ENCODE results near the gene LSAMP. TPM values are rescaled to one million over a fixed set of nuclear protein-coding genes. Genes with fewer than 3 reads are reported as not detected.

The LSAMP gene
- total RNA-seq, 2 donors from 2014 or later = 1.9 to 5.4 TPM

- no peak for DNase-seq (ENCODE audit: low spot score)
- TF ChIP-seq, protein P1, sequence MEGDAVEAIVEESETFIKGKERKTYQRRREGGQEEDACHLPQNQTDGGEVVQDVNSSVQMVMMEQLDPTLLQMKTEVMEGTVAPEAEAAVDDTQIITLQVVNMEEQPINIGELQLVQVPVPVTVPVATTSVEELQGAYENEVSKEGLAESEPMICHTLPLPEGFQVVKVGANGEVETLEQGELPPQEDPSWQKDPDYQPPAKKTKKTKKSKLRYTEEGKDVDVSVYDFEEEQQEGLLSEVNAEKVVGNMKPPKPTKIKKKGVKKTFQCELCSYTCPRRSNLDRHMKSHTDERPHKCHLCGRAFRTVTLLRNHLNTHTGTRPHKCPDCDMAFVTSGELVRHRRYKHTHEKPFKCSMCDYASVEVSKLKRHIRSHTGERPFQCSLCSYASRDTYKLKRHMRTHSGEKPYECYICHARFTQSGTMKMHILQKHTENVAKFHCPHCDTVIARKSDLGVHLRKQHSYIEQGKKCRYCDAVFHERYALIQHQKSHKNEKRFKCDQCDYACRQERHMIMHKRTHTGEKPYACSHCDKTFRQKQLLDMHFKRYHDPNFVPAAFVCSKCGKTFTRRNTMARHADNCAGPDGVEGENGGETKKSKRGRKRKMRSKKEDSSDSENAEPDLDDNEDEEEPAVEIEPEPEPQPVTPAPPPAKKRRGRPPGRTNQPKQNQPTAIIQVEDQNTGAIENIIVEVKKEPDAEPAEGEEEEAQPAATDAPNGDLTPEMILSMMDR (IDR thresholded peaks at IDR 0.05) = no peak
- Histone ChIP-seq H3K27ac (no peak overlapping the region), H3K4me3 (no peak overlapping the region), H3K36me3 (no peaks in the 10 kb centered on the region), H3K27me3 (replicated peaks; ENCODE audit: insufficient read depth) (no peaks in the 10 kb centered on the region), H3K4me1 (ENCODE audit: control insufficient read depth in 1 of 2, low read depth in 2 of 2) (no peaks in the 10 kb centered on the region), H3K9me3 (no peaks in the 10 kb centered on the region)
- no peak for ATAC-seq (ENCODE audit: insufficient number of reproducible peaks, low FRiP score, low read depth)
Measured at GRCh38 chr3:116264546-116265319, 180.6 kb downstream of the LSAMP start.

DNA sequence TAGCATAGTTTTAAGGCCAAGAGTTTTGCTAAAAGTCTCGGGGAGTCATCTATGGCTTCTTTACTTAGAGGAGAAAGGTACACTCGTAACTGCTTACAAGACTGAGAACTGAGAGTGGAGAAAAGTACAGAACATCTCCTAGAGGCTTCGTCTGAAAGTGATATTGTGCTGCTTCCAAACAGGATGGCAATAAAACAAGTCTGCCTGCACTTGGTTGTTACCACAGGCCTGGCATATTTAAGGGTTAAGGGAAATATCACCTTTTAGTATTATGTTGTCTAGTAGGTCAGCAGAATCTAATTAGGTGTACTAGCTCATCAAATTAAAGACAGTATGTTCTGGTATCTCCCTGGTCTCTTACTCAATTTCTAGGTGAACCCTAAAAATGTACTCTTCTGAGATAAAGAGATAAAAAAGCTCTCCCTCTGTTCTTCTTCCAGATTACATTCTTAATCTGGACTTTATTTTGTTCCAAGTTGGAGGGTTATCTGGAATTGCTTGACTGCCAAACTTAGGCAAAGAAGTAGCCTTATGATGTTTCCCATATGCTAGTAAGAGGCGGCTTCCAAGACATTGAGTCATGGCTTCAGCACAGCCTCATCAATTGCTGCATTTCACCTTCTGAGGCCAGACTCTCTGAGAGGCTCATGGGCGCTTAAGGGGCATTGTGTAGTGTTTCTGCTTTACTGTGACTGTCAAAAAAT, 181.3 kb downstream of the LSAMP start:
- TF ChIP-seq, protein P1 (IDR thresholded peaks at IDR 0.05) = no peak

GRCh38 chr3:116260491-116260890, 184.8 kb downstream of the LSAMP start:
- Histone ChIP-seq H3K4me1 (ENCODE audit: control insufficient read depth in 1 of 2, low read depth in 2 of 2) (no peaks in the 10 kb centered on the region), H3K36me3 (no peaks in the 10 kb centered on the region), H3K27ac (no peak overlapping the region), H3K27me3 (replicated peaks; ENCODE audit: insufficient read depth) (no peaks in the 10 kb centered on the region), H3K9me3 (no peaks in the 10 kb centered on the region), H3K4me3 (no peak overlapping the region)
- TF ChIP-seq, protein P1 (IDR thresholded peaks at IDR 0.05) = no peak
- no peak for ATAC-seq (ENCODE audit: insufficient number of reproducible peaks, low FRiP score, low read depth)
- no peak for DNase-seq (ENCODE audit: low spot score)

More for the DNA sequence above, 181.3 kb downstream of the LSAMP start:
- no peak overlapping the region for H3K27ac ChIP-seq
- H3K27me3 ChIP-seq (replicated peaks; ENCODE audit: insufficient read depth) = no peaks in the 10 kb centered on the region
- no peaks in the 10 kb centered on the region for H3K9me3 ChIP-seq
- H3K36me3 ChIP-seq = no peaks in the 10 kb centered on the region
- H3K4me1 ChIP-seq (ENCODE audit: control insufficient read depth in 1 of 2, low read depth in 2 of 2) = no peaks in the 10 kb centered on the region
- DNase-seq (ENCODE audit: low spot score) = no peak
- ATAC-seq (ENCODE audit: insufficient number of reproducible peaks, low FRiP score, low read depth) = no peak
- H3K4me3 ChIP-seq = no peak overlapping the region

GRCh38 chr3:116259984-116260383, 185.3 kb downstream of the LSAMP start:
- DNase-seq (ENCODE audit: low spot score) (no peak), ATAC-seq (ENCODE audit: insufficient number of reproducible peaks, low FRiP score, low read depth) (no peak)
- Histone ChIP-seq H3K27me3 (replicated peaks; ENCODE audit: insufficient read depth) (no peaks in the 10 kb centered on the region), H3K27ac (no peak overlapping the region), H3K4me3 (no peak overlapping the region), H3K9me3 (no peaks in the 10 kb centered on the region), H3K36me3 (no peaks in the 10 kb centered on the region), H3K4me1 (ENCODE audit: control insufficient read depth in 1 of 2, low read depth in 2 of 2) (no peaks in the 10 kb centered on the region)
- TF ChIP-seq, protein P1 (IDR thresholded peaks at IDR 0.05) = no peak

- Histone ChIP-seq H3K4me1 (ENCODE audit: control insufficient read depth in 1 of 2, low read depth in 2 of 2) (no peaks in the 10 kb centered on the region), H3K27ac (no peak overlapping the region), H3K36me3 (no peaks in the 10 kb centered on the region), H3K4me3 (no peak overlapping the region), H3K9me3 (no peaks in the 10 kb centered on the region), H3K27me3 (replicated peaks; ENCODE audit: insufficient read depth) (no peaks in the 10 kb centered on the region)
- TF ChIP-seq, protein P1 (IDR thresholded peaks at IDR 0.05) = no peak
- DNase-seq (ENCODE audit: low spot score) = no peak
- no peak for ATAC-seq (ENCODE audit: insufficient number of reproducible peaks, low FRiP score, low read depth)
Measured at GRCh38 chr3:116256843-116257485, 188.3 kb downstream of the LSAMP start.
